ENCODE data around the gene OVAAL. TPM values are rescaled to one million over a fixed set of nuclear protein-coding genes. Genes with fewer than 3 reads are reported as not detected.

Gene OVAAL
- total RNA-seq, 2 experiments from 2014 or later: not detected

DNA sequence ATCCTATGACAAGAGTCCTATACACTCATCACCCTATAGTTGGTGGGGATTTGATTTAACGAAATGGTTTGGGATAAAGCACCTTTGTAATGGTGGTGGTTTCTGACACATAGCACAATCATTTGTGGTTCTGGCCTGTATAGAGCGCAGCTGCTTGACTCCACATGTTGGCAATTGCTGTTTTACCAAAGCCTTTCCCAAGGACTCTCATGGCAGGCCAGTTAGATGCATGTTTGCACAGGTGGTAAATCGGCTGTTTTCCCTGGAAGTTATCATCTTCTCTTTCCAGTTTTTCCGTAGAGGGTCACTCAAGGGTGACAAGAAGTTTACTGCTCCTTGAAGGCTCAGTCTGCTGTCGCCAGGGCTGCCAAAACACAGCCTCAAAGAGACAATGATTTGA is 56.0 kb downstream of the OVAAL start:
- H3K9me3 Mint-ChIP-seq: no peaks in the 10 kb centered on the region

DNA sequence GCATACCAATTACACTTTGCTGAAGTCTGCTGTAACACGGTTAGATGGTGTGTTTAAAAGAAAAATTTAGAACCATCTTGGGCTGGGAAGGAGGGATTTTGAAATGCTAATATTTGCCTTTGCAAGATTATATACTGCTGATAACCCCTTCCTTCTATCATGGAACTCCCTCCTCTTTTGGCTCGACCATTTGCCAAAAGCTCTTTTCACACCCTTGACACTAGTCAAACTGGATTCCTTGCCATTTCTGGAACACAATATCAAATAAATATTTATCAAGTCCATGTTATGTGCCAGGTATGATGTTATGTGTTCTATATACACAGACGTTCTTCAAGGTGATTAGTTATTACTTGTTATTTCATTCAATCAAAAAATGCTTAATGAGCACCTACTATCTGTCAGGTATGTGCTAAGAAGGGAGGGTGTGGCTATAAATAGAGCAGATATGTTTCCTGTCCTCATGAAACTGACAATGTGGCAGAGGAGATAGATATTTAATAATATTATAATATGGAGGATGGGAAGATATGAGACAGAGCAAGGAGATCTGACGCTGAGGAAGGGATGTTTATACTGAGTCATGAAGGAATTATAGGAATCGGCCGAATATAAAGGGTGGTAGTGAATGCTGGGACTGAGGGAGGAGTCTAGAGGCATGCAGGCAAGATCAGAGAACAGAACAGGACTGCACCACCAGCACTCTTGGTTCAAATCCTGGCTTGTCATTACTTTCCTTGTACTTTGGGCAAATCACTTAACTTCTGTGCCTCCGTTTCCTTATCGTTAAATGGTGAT is 56.9 kb downstream of the OVAAL start:
- no peaks in the 10 kb centered on the region for H3K27me3 Mint-ChIP-seq
- no peaks in the 10 kb centered on the region for H3K9me3 Mint-ChIP-seq
- DNase-seq: no peak
- peaks cover 5% of the 10 kb centered on the region for H3K4me1 Mint-ChIP-seq (ENCODE audit: low read depth)
- POLR2A ChIA-PET: no interaction called here
- no peak overlapping the region for H3K4me3 Mint-ChIP-seq
- no peak overlapping the region for H3K27ac Mint-ChIP-seq
- CTCF ChIA-PET: no interaction called here
- no peaks in the 10 kb centered on the region for H3K36me3 Mint-ChIP-seq
- intact Hi-C loops (cut with micrococcal nuclease): no loop called here

More for the DNA sequence above, 56.0 kb downstream of the OVAAL start:
- intact Hi-C loops (cut with micrococcal nuclease): no loop called here
- peaks cover 5% of the 10 kb centered on the region for H3K4me1 Mint-ChIP-seq (ENCODE audit: low read depth)
- no peak overlapping the region for H3K4me3 Mint-ChIP-seq
- ChIA-PET POLR2A (no interaction called here), CTCF (no interaction called here)
- no peaks in the 10 kb centered on the region for H3K27me3 Mint-ChIP-seq
- H3K27ac Mint-ChIP-seq: no peak overlapping the region
- DNase-seq: no peak
- no peaks in the 10 kb centered on the region for H3K36me3 Mint-ChIP-seq

Other genes with a start within 250 kb of the OVAAL start
- gene ACBD6, start 56.4 kb upstream of the OVAAL start, total RNA-seq: 10 to 100 TPM; 36.7 to 40.8 TPM
- gene XPR1, start 73.1 kb downstream of the OVAAL start, total RNA-seq: 10 to 100 TPM; 17.9 to 18.4 TPM

All from activated CD4-positive, alpha-beta memory T cell treated with anti-CD3 and anti-CD28 coated beads for 36 hours (primary cell).